Small intestine (tissue), 16 donors: Measurements from ENCODE around the gene RGS3. TPM values are rescaled to one million over a fixed set of nuclear protein-coding genes. Genes with fewer than 3 reads are reported as not detected.

ENCODE experiments used
- DNase-seq, 2 donors: peaks; one replicate each; pipeline versions ENCODE4 v3.0.0 to v3.0.0-alpha.2; 2013
- FAIRE-seq: peaks from 2 replicates; lab custom pipeline; 2012; peaks lifted over from hg19 to GRCh38; lab: Jason Lieb, UNC
- H3K27ac ChIP-seq, 3 donors: one replicate each; pipeline ENCODE4 v1.5.1; 2013; ENCODE audit warnings: low read length in 2 of 3, mild to moderate bottlenecking in 2 of 3, control low read depth in 1 of 3, inconsistent platforms in 1 of 3, low read depth in 1 of 3, moderate library complexity in 1 of 3
- H3K27me3 ChIP-seq, 3 donors: one replicate each; pipeline ENCODE4 v1.6.1; 2013; ENCODE audit warnings: low read length in 3 of 3, inconsistent platforms in 1 of 3; ENCODE audit not compliant: control insufficient read depth in 3 of 3, insufficient read depth in 3 of 3
- H3K36me3 ChIP-seq, 3 donors: one replicate each; pipeline ENCODE4 v1.6.1; 2013; ENCODE audit warnings: low read length in 3 of 3, inconsistent platforms in 1 of 3, low read depth in 1 of 3, mild to moderate bottlenecking in 1 of 3, moderate library complexity in 1 of 3; ENCODE audit not compliant: control insufficient read depth in 3 of 3, insufficient read depth in 2 of 3
- H3K4me1 ChIP-seq, 3 donors: one replicate each; pipeline ENCODE4 v1.6.1; 2013; ENCODE audit warnings: low read length in 2 of 3, inconsistent platforms in 1 of 3, low read depth in 1 of 3, mild to moderate bottlenecking in 1 of 3, moderate library complexity in 1 of 3; ENCODE audit not compliant: control insufficient read depth in 3 of 3, insufficient read depth in 2 of 3
- H3K4me3 ChIP-seq, 3 donors: one replicate each; pipeline ENCODE4 v1.5.1; 2013; ENCODE audit warnings: low read length in 3 of 3, control low read depth in 1 of 3, inconsistent platforms in 1 of 3, low read depth in 1 of 3, mild to moderate bottlenecking in 1 of 3, moderate library complexity in 1 of 3
- H3K9me3 ChIP-seq, 2 donors: one replicate each; pipeline ENCODE4 v1.6.1; 2013; ENCODE audit warnings: low read depth in 1 of 2, low read length in 1 of 2; ENCODE audit not compliant: control insufficient read depth in 2 of 2, insufficient read depth in 1 of 2
- WGBS, 3 donors: extraction: QIAGEN DNeasy Blood & Tissue Kit; methylation state at CpG; one replicate each; pipeline ENCODE4 v1.1.7; 2013; 5-methylcytosine and 5-hydroxymethylcytosine counted together
- long read RNA-seq, 10 donors: transcript quantifications; one replicate each; lab custom pipeline, GENCODE V29; 2026
- polyA plus RNA-seq, 4 donors: library from polyadenylated mRNA; stranded (reverse) in 3 of 4; unstranded in 1 of 4; fragments of 200-250 nt in 3 of 4; fragments of 120-200 nt in 1 of 4; gene quantifications; one replicate each; pipeline versions ENCODE4 v1.2.1 to v1.2.3, GENCODE V29; 2013
- donor health status: healthy with polysubstance abuse.
- donor health status: control.
- donor health status: control.
- donor health status: Bipolar disorder and iron deficiency.
- donor health status: healthy.

RGS3 gene
- 10 to 100 TPM; 23.0 to 37.0 (median 26.4) TPM for polyA plus RNA-seq
- long read RNA-seq, donor 1, full-length matches to known transcripts: 10 of 10 reads
- long read RNA-seq, donor 1, partial matches to known transcripts: 0 of 10 reads
- long read RNA-seq, donor 1, other reads (novel, unspliced or antisense): 0 of 10 reads
- long read RNA-seq, donor 2, full-length matches to known transcripts: 1 of 1 reads
- long read RNA-seq, donor 2, partial matches to known transcripts: 0 of 1 reads
- long read RNA-seq, donor 2, other reads (novel, unspliced or antisense): 0 of 1 reads
- long read RNA-seq, donor 3, partial matches to known transcripts: 0 of 4 reads
- long read RNA-seq, donor 3, other reads (novel, unspliced or antisense): 0 of 4 reads
- long read RNA-seq, donor 4: 0 reads
- long read RNA-seq, donor 5, partial matches to known transcripts: 0 of 1 reads
- long read RNA-seq, donor 5, other reads (novel, unspliced or antisense): 0 of 1 reads
- long read RNA-seq, donor 6, full-length matches to known transcripts: 2 of 2 reads
- long read RNA-seq, donor 6, partial matches to known transcripts: 0 of 2 reads
- long read RNA-seq, donor 6, other reads (novel, unspliced or antisense): 0 of 2 reads
- long read RNA-seq, donor 7: 0 reads
- long read RNA-seq, donor 8, partial matches to known transcripts: 0 of 2 reads
- long read RNA-seq, donor 8, other reads (novel, unspliced or antisense): 0 of 2 reads
- long read RNA-seq, donor 9: 0 reads
- long read RNA-seq, donor 10, full-length matches to known transcripts: 8 of 8 reads
- long read RNA-seq, donor 10, partial matches to known transcripts: 0 of 8 reads
- long read RNA-seq, donor 10, other reads (novel, unspliced or antisense): 0 of 8 reads

- Histone ChIP-seq H3K9me3 (no peaks in the 10 kb centered on the region), H3K27ac (peak within 1 kb of the TSS in 2 of 3 donors; percentile 5 to 12), H3K4me3 (peak within 1 kb of the TSS; percentile 32 to 64 (median 50)), H3K4me1 (peaks cover 0 to 25% (median 4%) of the 10 kb centered on the region in 3 donors), H3K27me3 (no peaks in the 10 kb centered on the region), H3K36me3 (peaks cover 0 to 2% (median 0%) of the 10 kb centered on the region in 3 donors)
- peak; percentile 87 to 88 for DNase-seq
- FAIRE-seq: no peak
- 14 to 46% (median 38%) methylated on average over 45 to 55 of the region's 55 CpGs for WGBS, 3 donors
These were observed at the start of gene RGS3 for GRCh38 chr9:113463418-113464285. Gene RGS3, plus strand, starts transcription at chr9:113463727. Its CDS starts 76 bp downstream, at chr9:113463803.

- Histone ChIP-seq H3K9me3 (no peaks in the 10 kb centered on the region), H3K4me3 (no peak overlapping the region), H3K27ac (peak overlapping the region in 2 of 3 donors; percentile 35 to 65), H3K36me3 (no peaks in the 10 kb centered on the region), H3K4me1 (no peaks in the 10 kb centered on the region), H3K27me3 (no peaks in the 10 kb centered on the region)
- WGBS, 3 donors: 51 to 74% (median 66%) methylated on average over 3 of the region's 3 CpGs
- no peak for DNase-seq
- FAIRE-seq: no peak
These were observed 47.3 kb upstream of the RGS3 start for GRCh38 chr9:113416149-113416721.

- no peaks in the 10 kb centered on the region for H3K9me3 ChIP-seq
- no peaks in the 10 kb centered on the region for H3K27me3 ChIP-seq
- 76 to 85% (median 84%) methylated on average over 4 of the region's 4 CpGs for WGBS, 3 donors
- no peaks in the 10 kb centered on the region for H3K4me1 ChIP-seq
- no peak overlapping the region for H3K4me3 ChIP-seq
- H3K36me3 ChIP-seq: no peaks in the 10 kb centered on the region
- no peak overlapping the region for H3K27ac ChIP-seq
- FAIRE-seq: no peak
- no peak for DNase-seq
These were observed 46.2 kb upstream of the RGS3 start for GRCh38 chr9:113417370-113417769.

- WGBS, 3 donors: 61 to 82% (median 77%) methylated on average over 3 of the region's 3 CpGs
- Histone ChIP-seq H3K9me3 (no peaks in the 10 kb centered on the region), H3K27me3 (no peaks in the 10 kb centered on the region), H3K4me1 (no peaks in the 10 kb centered on the region), H3K27ac (no peak overlapping the region), H3K36me3 (no peaks in the 10 kb centered on the region), H3K4me3 (no peak overlapping the region)
- FAIRE-seq (no peak), DNase-seq (no peak)
These were observed 41.8 kb upstream of the RGS3 start for GRCh38 chr9:113421726-113422125.

- DNase-seq (no peak), FAIRE-seq (no peak)
- no peaks in the 10 kb centered on the region for H3K27me3 ChIP-seq
- H3K4me3 ChIP-seq: no peak overlapping the region
- 53 to 67% (median 54%) methylated on average over 2 of the region's 2 CpGs for WGBS, 3 donors
- H3K4me1 ChIP-seq: no peaks in the 10 kb centered on the region
- no peaks in the 10 kb centered on the region for H3K36me3 ChIP-seq
- H3K27ac ChIP-seq: no peak overlapping the region
- no peaks in the 10 kb centered on the region for H3K9me3 ChIP-seq
These were observed 38.5 kb upstream of the RGS3 start for GRCh38 chr9:113425072-113425471.

- 32 to 87% (median 67%) methylated on average over 1 of the region's 1 CpG for WGBS, 3 donors
- FAIRE-seq: no peak
- Histone ChIP-seq H3K27ac (no peak overlapping the region), H3K9me3 (no peaks in the 10 kb centered on the region), H3K27me3 (no peaks in the 10 kb centered on the region), H3K4me1 (no peaks in the 10 kb centered on the region), H3K4me3 (no peak overlapping the region), H3K36me3 (no peaks in the 10 kb centered on the region)
- no peak for DNase-seq
These were observed 36.8 kb upstream of the RGS3 start for GRCh38 chr9:113426701-113427100.

- no peaks in the 10 kb centered on the region for H3K4me1 ChIP-seq
- no peak overlapping the region for H3K4me3 ChIP-seq
- no peak overlapping the region for H3K27ac ChIP-seq
- no peaks in the 10 kb centered on the region for H3K36me3 ChIP-seq
- no peaks in the 10 kb centered on the region for H3K27me3 ChIP-seq
- H3K9me3 ChIP-seq: no peaks in the 10 kb centered on the region
- FAIRE-seq (no peak), DNase-seq (no peak)
- WGBS, 3 donors: 94 to 96% (median 94%) methylated on average over 2 of the region's 2 CpGs
These were observed 35.9 kb upstream of the RGS3 start for GRCh38 chr9:113427629-113428028.
